Cardiac fibroblast (primary cell): ENCODE results near the gene SNAI3.
A peak's percentile ranks its signal among the peaks of the same experiment; 100 is the strongest.

Source experiments
- DNase-seq, 2 donors: peaks; one replicate each; pipeline versions ENCODE4 v3.0.0 to v3.0.0-alpha.2; 2010; ENCODE audit warnings: low read depth in 2 of 2
- H3K4me3 ChIP-seq, 2 donors: replicated peaks in 1 of 2; 1 replicate in 1 of 2; 2 replicates in 1 of 2; pipeline ENCODE4 v1.5.1; 2011; ENCODE audit warnings: low read depth in 2 of 2, low read length in 2 of 2, mild to moderate bottlenecking in 2 of 2, moderate library complexity in 1 of 2
- TF ChIP-seq, protein P1 (sequence below): IDR thresholded peaks from one replicate; pipeline ENCODE4 v1.5.1; 2011; ENCODE audit warnings: low read depth, mild to moderate bottlenecking, low read length, inconsistent platforms

The SNAI3 gene

DNA sequence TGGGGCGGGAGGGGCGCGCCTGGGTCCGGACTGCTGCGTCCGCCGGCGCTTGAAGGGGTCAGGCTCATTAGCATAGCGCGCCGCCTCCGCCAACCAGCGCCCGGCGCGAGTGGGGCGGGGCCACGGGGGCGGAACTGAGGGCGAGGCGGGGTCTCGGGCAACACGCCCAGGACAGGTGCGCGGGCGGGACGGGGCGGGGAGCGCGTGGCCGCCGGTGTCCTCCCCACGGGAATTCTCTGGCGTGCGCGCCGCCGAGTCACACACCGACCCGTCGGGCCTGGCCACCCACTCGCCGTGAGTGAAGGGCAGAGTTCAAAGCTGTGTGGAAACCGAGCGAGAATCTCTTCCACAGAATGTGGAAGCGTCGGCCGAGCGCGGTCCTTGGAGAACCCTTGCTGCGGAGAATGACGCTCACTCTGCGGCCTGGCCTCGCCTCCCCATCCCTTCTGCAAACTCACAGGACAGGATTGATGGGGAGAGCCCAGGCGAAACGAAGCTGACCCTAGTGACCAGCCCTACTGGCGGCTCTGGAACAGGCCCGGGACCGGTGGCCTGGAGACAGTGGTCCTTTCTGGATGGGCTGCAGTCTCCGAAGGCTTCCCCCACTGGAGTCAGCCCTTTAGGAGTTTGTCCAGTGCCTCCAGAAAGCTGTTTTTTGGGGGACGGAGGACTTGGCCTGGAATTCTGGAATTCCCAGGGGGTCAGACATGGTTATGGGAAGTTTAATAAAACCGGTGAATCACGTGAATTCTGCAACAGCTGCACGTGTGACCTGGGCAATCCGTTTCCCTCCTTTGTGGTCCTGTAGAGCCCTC is at the start of gene SNAI3:
Gene SNAI3 (minus strand): TSS at position 69 of the 815 bp plus-strand sequence. CDS start 101 bp downstream, outside the sequence.
- peak; percentile 39 to 51 for DNase-seq
- TF ChIP-seq, protein P1, sequence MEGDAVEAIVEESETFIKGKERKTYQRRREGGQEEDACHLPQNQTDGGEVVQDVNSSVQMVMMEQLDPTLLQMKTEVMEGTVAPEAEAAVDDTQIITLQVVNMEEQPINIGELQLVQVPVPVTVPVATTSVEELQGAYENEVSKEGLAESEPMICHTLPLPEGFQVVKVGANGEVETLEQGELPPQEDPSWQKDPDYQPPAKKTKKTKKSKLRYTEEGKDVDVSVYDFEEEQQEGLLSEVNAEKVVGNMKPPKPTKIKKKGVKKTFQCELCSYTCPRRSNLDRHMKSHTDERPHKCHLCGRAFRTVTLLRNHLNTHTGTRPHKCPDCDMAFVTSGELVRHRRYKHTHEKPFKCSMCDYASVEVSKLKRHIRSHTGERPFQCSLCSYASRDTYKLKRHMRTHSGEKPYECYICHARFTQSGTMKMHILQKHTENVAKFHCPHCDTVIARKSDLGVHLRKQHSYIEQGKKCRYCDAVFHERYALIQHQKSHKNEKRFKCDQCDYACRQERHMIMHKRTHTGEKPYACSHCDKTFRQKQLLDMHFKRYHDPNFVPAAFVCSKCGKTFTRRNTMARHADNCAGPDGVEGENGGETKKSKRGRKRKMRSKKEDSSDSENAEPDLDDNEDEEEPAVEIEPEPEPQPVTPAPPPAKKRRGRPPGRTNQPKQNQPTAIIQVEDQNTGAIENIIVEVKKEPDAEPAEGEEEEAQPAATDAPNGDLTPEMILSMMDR: no peak
- peak within 1 kb of the TSS; percentile 43 to 50 for H3K4me3 ChIP-seq

DNA sequence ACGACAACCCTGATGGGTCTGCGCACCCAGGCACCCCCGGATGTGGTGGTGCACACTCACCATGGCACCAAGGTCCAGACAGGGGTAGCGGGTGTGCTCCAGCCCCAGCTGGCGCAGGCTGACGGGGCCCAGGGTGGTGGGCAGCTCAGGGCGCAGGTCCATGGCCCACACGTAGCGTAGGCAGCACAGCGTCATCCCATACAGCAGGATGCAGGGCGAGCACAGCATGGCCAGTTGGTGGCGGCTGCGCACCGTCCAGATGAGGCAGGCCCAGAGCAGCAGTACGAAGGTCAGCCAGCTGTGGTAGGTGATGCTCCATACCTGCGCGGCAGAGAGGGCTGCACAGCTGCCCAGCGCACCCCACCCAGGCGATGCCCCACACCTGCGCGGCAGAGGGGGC is 49.8 kb upstream of the SNAI3 start:
- TF ChIP-seq, protein P1: no peak
- no peak for DNase-seq
- no peak overlapping the region for H3K4me3 ChIP-seq

- TF ChIP-seq, protein P1: no peak
- DNase-seq: no peak
- no peak overlapping the region for H3K4me3 ChIP-seq
Measured at GRCh38 chr16:88735616-88736015, 49.3 kb upstream of the SNAI3 start.

- TF ChIP-seq, protein P1: no peak
- no peak overlapping the region for H3K4me3 ChIP-seq
- no peak for DNase-seq
Measured at GRCh38 chr16:88735121-88735520, 48.8 kb upstream of the SNAI3 start.

GRCh38 chr16:88734361-88734728 is 48.0 kb upstream of the SNAI3 start:
- no peak for DNase-seq
- TF ChIP-seq, protein P1: no peak
- no peak overlapping the region for H3K4me3 ChIP-seq

- TF ChIP-seq, protein P1: no peak
- no peak for DNase-seq
Measured at GRCh38 chr16:88733630-88734360, 47.5 kb upstream of the SNAI3 start.

More at GRCh38 chr16:88733630-88734360, 47.5 kb upstream of the SNAI3 start:
- no peak overlapping the region for H3K4me3 ChIP-seq
